SU-DHL-6 (cell line): ENCODE measurements around the gene INPP5E.

Source experiments
- H2AFZ ChIP-seq: fragments of 200-600 bp; sonication (generic); 2 replicates; pipeline ENCODE4 v1.6.1; 2014; ENCODE audit warnings: low read depth, mild to moderate bottlenecking, moderate library complexity, mixed read lengths, antibody characterized with exemption, low read length; ENCODE audit not compliant: severe bottlenecking
- H3F3A ChIP-seq: fragments of 200-600 bp; shearing (Covaris generic); 2 replicates; pipeline ENCODE4 v1.6.0; 2016; ENCODE audit warnings: antibody characterized with exemption, mild to moderate bottlenecking; ENCODE audit not compliant: insufficient read depth
- H3K27ac ChIP-seq: fragments of 200-600 bp; sonication (generic); 2 replicates; pipeline ENCODE4 v1.5.1; 2016; ENCODE audit warnings: low read depth, mild to moderate bottlenecking, low read length, moderate library complexity, mixed read lengths
- H3K27me3 ChIP-seq: fragments of 200-600 bp; sonication (generic), shearing (Covaris generic); 2 replicates; pipeline ENCODE4 v1.6.0; 2014; ENCODE audit warnings: mild to moderate bottlenecking, low read length
- H3K36me3 ChIP-seq: fragments of 200-600 bp; sonication (generic); 2 replicates; pipeline ENCODE4 v1.6.1; 2014; ENCODE audit warnings: mild to moderate bottlenecking, low read length, mixed read lengths
- H3K4me2 ChIP-seq: fragments of 300-600, 200-600 bp; shearing (Covaris generic), sonication (generic); 2 replicates; pipeline ENCODE4 v1.6.0; 2014; ENCODE audit warnings: low read length, low read depth, mild to moderate bottlenecking; ENCODE audit not compliant: poor library complexity, severe bottlenecking
- H3K4me3 ChIP-seq: fragments of 200-600 bp; sonication (generic); 2 replicates; pipeline ENCODE4 v1.5.1; 2014; ENCODE audit warnings: antibody characterized with exemption, low read length, mild to moderate bottlenecking, mixed read lengths; ENCODE audit not compliant: insufficient read depth, poor library complexity, severe bottlenecking
- H3K79me2 ChIP-seq: fragments of 200-600 bp; sonication (generic); 2 replicates; pipeline ENCODE4 v1.6.1; 2014; ENCODE audit warnings: mild to moderate bottlenecking, low read length, moderate library complexity; ENCODE audit not compliant: insufficient read depth
- H3K9ac ChIP-seq: fragments of 200-600 bp; sonication (generic); 2 replicates; pipeline ENCODE4 v1.7.0; 2014; ENCODE audit warnings: mild to moderate bottlenecking, low read length
- H3K9me2 ChIP-seq: fragments of 200-600 bp; sonication (generic); replicated peaks from 2 replicates; pipeline ENCODE4 v1.6.1; 2014; ENCODE audit warnings: low read length; ENCODE audit not compliant: insufficient read depth
- H3K9me3 ChIP-seq: fragments of 200-600 bp; sonication (generic); 2 replicates; pipeline ENCODE4 v1.6.1; 2014; ENCODE audit warnings: low read length, mixed read lengths; ENCODE audit not compliant: insufficient read depth
- H4K20me1 ChIP-seq: fragments of 200-600 bp; sonication (generic); 2 replicates; pipeline ENCODE4 v1.6.1; 2014; ENCODE audit warnings: low read depth, mild to moderate bottlenecking, antibody characterized with exemption, low read length, moderate library complexity, mixed read lengths
- CTCF ChIP-seq: fragments of 200-600 bp; sonication (generic); IDR thresholded peaks from one replicate; pipeline ENCODE4 v1.5.1; 2017; ENCODE audit warnings: antibody characterized with exemption, mild to moderate bottlenecking, low read length, moderate library complexity; ENCODE audit not compliant: insufficient read depth, poor library complexity, severe bottlenecking
- EZH2phosphoT487 ChIP-seq: fragments of 200-600 bp; sonication (generic), shearing (Covaris generic); conservative IDR thresholded peaks from 2 replicates; pipeline ENCODE4 v1.6.1; 2018; ENCODE audit warnings: mild to moderate bottlenecking, antibody characterized with exemption, low read length, moderate library complexity, mixed read lengths

INPP5E gene

DNA sequence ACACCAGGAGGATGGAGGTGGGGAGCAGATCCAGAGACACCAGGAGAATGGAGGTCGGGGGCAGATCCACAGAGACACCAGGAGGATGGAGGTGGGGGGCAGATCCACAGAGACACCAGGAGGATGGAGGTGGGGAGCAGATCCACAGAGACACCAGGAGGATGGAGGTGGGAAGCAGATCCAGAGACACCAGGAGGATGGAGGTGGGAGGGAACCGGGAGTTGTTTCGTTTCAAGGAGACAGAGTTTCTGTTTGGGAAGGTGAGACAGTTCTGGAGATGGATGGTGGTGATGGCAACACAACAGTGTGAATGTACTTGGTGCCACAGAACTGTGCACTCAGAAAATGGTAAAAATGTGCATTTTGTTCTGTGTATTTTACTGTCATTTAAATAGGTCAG lies 9.0 kb upstream of the INPP5E start:
- TF ChIP-seq EZH2phosphoT487: no peak
- no peak for TF ChIP-seq CTCF
- Histone ChIP-seq H3K27ac (no peak overlapping the region), H3K4me2 (no peak overlapping the region), H2AFZ (no peak overlapping the region), H3F3A (no peaks in the 10 kb centered on the region), H3K4me3 (no peak overlapping the region), H3K9me3 (no peaks in the 10 kb centered on the region), H3K9ac (no peak overlapping the region), H3K79me2 (no peaks in the 10 kb centered on the region), H3K27me3 (no peaks in the 10 kb centered on the region), H3K9me2 (no peaks in the 10 kb centered on the region), H3K36me3 (peaks cover 2% of the 10 kb centered on the region; the same call in 1 of the 2 replicates), H4K20me1 (no peaks in the 10 kb centered on the region)

DNA sequence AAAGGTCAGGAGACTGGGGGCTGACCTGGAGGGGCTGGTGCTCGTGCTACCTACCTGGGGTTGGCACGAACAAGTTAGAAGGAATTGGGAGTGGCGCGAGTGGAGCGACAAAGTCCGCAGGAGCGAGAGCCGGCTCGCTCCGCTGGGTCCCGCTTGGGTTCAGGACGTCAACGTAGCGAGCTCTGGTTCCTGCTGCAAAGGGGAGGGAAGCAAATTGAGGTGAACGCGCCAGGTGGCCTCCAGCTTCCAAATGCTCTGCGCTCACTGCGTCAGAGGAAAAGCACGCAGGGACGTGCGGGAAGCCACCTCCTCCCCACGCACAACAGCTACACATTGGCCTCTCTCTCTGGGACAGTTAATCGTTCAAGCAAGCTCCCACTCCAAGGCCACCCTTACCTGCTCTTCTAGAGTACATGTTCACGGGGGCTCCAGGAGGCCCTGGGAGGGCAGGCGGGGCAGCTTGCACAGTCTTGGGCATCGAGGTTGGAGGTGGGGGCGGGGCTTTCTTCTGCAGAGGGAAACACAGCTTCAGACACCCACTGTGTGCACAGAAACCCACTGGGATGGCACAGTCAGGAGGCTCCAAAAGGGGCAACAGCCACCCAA lies 7.6 kb upstream of the INPP5E start:
- peaks cover 2% of the 10 kb centered on the region; the same call in 1 of the 2 replicates for H3K36me3 ChIP-seq
- H4K20me1 ChIP-seq: no peaks in the 10 kb centered on the region
- H3K9ac ChIP-seq: no peak overlapping the region
- no peak overlapping the region for H2AFZ ChIP-seq
- no peaks in the 10 kb centered on the region for H3K79me2 ChIP-seq
- H3K9me3 ChIP-seq: no peaks in the 10 kb centered on the region
- H3K4me3 ChIP-seq: no peak overlapping the region
- no peak overlapping the region for H3K4me2 ChIP-seq
- H3F3A ChIP-seq: no peaks in the 10 kb centered on the region
- H3K27me3 ChIP-seq: no peaks in the 10 kb centered on the region
- TF ChIP-seq CTCF (no peak), EZH2phosphoT487 (no peak)
- no peak overlapping the region for H3K27ac ChIP-seq
- H3K9me2 ChIP-seq: no peaks in the 10 kb centered on the region

- TF ChIP-seq CTCF (no peak), EZH2phosphoT487 (no peak)
- H3K9me3 ChIP-seq: no peaks in the 10 kb centered on the region
- H3K4me2 ChIP-seq: no peak overlapping the region
- no peak overlapping the region for H2AFZ ChIP-seq
- H4K20me1 ChIP-seq: no peaks in the 10 kb centered on the region
- H3K27ac ChIP-seq: no peak overlapping the region
- no peak overlapping the region for H3K9ac ChIP-seq
- H3K36me3 ChIP-seq: no peaks in the 10 kb centered on the region; the same call in 1 of the 2 replicates
- no peaks in the 10 kb centered on the region for H3K9me2 ChIP-seq
- H3K79me2 ChIP-seq: no peaks in the 10 kb centered on the region
- H3K4me3 ChIP-seq: no peak overlapping the region
- no peaks in the 10 kb centered on the region for H3K27me3 ChIP-seq
- H3F3A ChIP-seq: 0 out of 2 replicates have a peak, but pooled peaks cover under 1% of the 10 kb centered on the region
Observed at GRCh38 chr9:136445799-136446198, 6.2 kb upstream of the INPP5E start.
